GM19467 (cell line): ENCODE data around the gene SNPH.

Source experiments
- ATAC-seq: cut with Tn5 transposase; IDR thresholded peaks from one replicate; pipeline ENCODE4 v1.9.1; 2021; ENCODE audit warnings: mild to moderate bottlenecking, moderate library complexity; ENCODE audit not compliant: unreplicated experiment

The SNPH gene

GRCh38 chr20:1323256-1323655 is 57.2 kb downstream of the SNPH start:
- no peak for ATAC-seq

- no peak for ATAC-seq
Observed at GRCh38 chr20:1323830-1324597, 57.9 kb downstream of the SNPH start.

DNA sequence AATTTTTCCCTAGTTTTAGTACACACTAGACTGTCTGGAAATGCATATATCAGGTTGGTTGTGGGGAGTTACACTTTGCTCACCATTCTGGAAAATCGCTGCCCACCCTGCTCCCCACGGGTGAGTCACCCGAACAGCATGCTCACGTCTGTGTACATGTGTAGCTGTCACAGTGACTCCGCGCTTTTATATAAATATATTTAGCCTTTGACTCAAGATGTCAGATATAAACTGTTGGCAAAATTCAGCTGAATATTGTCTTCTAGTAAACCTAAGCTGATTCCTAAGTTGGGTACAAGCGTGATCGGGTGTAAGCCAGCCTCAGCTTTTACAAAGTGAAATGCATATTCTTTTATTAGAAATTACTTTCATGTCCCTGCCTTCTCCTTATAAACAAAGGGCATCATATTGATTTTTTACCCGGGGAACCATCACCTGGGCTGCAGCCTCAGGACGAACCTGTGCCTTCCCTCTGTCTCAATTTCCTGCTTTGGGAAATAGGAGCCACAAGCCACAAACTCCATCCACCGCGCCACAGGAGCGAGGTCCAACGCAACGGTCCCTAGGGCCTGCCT is 58.6 kb downstream of the SNPH start:
- no peak for ATAC-seq

- ATAC-seq: peak; percentile 78
Observed at GRCh38 chr20:1325173-1326030, 59.3 kb downstream of the SNPH start.

- ATAC-seq: no peak
Observed at GRCh38 chr20:1326031-1326930, 60.2 kb downstream of the SNPH start.

GRCh38 chr20:1327241-1327653 is 61.2 kb downstream of the SNPH start:
- no peak for ATAC-seq

DNA sequence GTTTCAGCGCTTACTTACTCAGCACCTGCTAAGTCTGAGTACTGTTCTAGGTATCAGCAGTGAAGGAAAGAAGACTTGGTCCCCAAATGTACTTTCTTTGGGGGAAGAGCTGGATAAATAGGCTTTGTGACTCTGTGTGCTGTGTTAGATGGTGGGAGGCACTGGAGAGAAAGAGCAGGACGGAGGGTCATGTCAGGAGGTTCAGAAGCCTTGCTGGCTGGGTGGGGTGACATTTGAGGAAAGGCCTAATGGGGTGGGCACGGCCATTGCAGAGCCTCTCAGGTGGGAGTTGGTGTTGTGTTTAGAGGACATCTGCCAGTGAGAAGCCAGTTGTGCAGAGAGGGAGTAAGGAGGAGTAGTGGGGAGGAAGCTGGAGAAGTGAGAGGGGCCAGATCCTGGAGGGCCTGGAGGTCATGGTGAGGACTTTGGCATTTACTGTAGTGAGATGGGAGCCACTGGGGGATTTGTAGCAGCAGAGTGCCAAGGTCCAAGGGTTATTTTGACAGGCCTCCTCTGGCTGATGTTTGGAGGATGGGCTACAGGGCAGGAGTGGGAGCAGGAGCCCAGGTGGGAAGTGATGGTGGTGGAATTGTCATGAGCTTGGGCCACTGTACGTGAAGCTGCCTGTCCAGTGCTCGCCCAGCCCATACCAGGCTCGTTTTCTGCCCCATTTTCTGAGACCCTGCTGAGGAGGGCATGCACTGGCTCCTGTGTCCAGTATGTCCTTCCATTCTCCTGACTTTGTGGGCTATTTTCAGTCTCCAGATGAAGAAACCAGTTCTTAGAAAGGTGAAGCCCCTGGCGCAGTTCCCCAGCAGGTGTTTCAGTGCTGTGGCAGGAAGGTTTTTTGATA is 62.0 kb downstream of the SNPH start:
- no peak for ATAC-seq

GRCh38 chr20:1328680-1329330 is 62.7 kb downstream of the SNPH start, which contains the start of gene SDCBP2:
Gene SDCBP2, minus strand, starts transcription at chr20:1329139. Its CDS starts 8,723 bp downstream, at chr20:1320416.
- ATAC-seq: no peak

GRCh38 chr20:1330075-1330830 is 64.2 kb downstream of the SNPH start:
- ATAC-seq: no peak

DNA sequence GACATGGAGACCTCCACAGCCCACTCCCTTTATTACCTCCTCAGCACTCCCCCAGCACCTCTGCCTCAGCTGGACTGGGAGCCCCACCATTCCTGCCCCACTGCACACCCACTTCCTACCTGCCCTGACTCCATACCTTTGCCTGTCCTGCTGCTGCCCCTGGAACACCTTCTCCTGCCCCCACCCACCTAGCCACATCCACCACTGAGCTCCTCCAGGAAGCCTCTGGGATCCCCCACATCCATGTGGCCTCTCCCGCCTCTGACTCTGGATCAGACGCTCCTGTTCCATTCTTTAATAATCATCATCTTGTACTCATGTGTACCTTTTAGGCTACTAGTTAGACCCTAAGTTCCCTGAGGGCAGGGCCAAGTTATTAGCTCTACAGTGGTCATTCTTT is 65.0 kb downstream of the SNPH start:
- ATAC-seq: no peak

- ATAC-seq: no peak
Observed at GRCh38 chr20:1331801-1332453, 65.8 kb downstream of the SNPH start.

- no peak for ATAC-seq
Observed at GRCh38 chr20:1332749-1333300, 66.7 kb downstream of the SNPH start.

DNA sequence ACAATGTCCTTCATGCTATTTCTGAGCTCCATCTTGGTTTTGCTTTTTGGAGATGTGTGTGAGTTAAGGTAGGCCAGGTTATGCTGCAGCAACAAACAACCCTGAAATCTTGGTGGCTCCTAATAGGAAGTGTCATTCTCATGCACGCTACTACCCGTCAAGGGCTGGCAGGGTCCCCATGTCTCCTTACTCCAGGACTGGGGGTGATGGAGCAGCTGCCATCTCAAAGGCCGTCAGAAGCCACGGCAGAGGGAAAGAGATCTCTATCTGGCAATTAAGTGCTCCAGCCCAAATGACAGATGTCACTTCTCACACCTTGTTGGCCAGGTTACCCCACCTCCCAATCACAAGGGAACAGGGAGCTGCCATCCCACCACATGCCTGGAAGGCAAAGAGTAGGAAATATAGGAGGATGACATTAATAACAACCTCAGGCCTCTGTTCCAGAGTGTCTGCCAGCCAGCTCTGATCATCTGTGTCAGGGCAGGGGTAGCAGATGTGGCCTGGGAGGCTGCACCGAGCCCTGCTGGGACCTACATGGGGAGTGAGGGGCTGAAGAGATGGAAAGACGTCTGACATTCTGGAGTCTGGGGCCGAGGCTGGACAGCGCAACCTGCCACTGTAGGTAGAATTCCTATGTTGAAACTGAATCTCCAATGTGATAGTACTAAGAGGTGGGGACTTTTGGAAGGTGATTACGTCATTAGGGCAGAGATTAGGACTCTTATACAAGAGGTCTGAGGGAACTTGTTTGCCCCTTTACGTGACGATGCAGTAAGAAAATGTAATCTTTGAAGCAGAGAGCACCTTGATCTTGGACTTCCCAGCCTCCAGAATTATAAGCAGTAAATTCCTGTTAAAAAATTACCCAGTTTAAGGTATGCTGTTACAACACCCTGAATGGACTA is 67.6 kb downstream of the SNPH start:
- no peak for ATAC-seq

GRCh38 chr20:1334370-1334731 is 68.3 kb downstream of the SNPH start:
- ATAC-seq: no peak

DNA sequence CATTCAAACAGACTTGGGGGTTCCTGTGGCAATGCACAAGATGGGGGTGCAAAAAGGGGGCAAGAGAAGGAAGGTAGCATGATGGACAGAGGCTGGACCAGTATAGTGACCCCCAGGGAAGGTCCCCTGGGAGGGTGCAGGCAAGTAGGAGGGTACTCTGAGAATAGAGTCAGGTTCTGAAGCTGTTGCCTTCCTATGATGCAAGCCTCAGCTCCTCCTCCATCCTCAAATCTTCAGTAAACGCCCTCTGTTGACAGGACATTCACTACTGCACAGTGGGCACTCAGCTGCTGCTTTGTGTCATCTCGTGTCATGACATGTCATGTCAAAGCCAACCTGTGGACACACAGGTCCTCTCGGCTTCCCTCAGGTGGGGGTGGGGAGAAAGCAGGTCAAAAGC is 68.7 kb downstream of the SNPH start:
- ATAC-seq: no peak

DNA sequence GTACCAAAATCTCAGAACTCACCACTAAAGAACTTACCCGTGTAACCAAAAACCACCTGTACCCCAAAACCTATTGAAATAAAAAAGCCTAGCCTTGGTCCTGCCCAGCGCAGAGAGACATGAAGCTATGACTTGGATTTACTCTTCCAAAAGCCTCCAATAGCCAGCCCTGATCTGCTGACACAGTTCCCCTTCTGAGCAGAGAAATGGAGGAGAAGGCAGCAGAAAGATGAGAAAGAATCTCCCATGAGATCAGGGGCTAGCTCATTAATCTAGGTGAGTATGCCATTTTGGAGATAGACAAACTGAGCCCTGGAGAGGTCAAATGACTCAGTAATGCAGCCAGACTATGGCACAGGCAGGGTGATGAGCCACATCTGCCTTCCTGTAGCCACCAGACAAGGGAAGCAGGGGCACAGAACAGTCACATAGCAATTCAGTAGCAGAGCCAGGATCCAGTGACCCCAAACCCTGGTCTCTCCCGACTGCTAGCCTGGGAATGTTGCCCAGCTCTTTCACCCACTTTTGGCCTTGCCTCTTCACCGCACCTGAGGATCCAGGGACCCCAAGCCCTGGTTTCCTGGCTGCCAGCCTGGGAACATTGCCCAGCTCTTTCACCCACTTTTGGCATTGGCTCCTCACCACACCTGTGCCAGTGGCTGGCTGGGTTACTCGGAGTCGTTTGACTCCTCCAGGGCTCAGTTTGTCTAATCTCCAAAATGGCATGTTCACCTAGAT is 70.0 kb downstream of the SNPH start:
- no peak for ATAC-seq
